DMS153 (cell line): ENCODE measurements around the gene MOB3B.
"Not testable (repeated sequence)": the region's sequence is repeated elsewhere in the genome, so short reads cannot be mapped to it uniquely, and the experiment has no call there.

ENCODE experiments used
- DNase-seq: peaks from one replicate; lab custom pipeline; 2025; lab: John Stamatoyannopoulos, UW

Gene MOB3B

GRCh38 chr9:27474305-27474704 lies 55.3 kb downstream of the MOB3B start:
- no peak for DNase-seq

- no peak for DNase-seq
Measured at GRCh38 chr9:27473111-27473529, 56.5 kb downstream of the MOB3B start.

GRCh38 chr9:27472195-27472594 lies 57.4 kb downstream of the MOB3B start:
- DNase-seq: no peak

- no peak for DNase-seq
Measured at GRCh38 chr9:27471789-27472188, 57.8 kb downstream of the MOB3B start.

- no peak for DNase-seq
Measured at GRCh38 chr9:27471366-27471765, 58.2 kb downstream of the MOB3B start.

GRCh38 chr9:27470291-27470856 lies 59.2 kb downstream of the MOB3B start:
- DNase-seq: no peak

- DNase-seq: no peak
Measured at GRCh38 chr9:27469550-27469949, 60.1 kb downstream of the MOB3B start.

- no peak for DNase-seq
Measured at GRCh38 chr9:27468462-27469110, 61.0 kb downstream of the MOB3B start.

- DNase-seq: no peak
Measured at GRCh38 chr9:27468000-27468399, 61.6 kb downstream of the MOB3B start.

- no peak for DNase-seq
Measured at GRCh38 chr9:27467486-27467885, 62.1 kb downstream of the MOB3B start.

- not testable (repeated sequence) for DNase-seq
Measured at GRCh38 chr9:27466516-27466915, 63.1 kb downstream of the MOB3B start.

- DNase-seq: not testable (repeated sequence)
Measured at GRCh38 chr9:27464950-27465349, 64.7 kb downstream of the MOB3B start.

GRCh38 chr9:27462846-27463245 lies 66.8 kb downstream of the MOB3B start:
- no peak for DNase-seq

- DNase-seq: no peak
Measured at GRCh38 chr9:27462434-27462833, 67.2 kb downstream of the MOB3B start.

- no peak for DNase-seq
Measured at GRCh38 chr9:27460226-27461023, 69.2 kb downstream of the MOB3B start.

- no peak for DNase-seq
Measured at GRCh38 chr9:27457445-27457844, 72.2 kb downstream of the MOB3B start.

GRCh38 chr9:27453860-27454553 lies 75.6 kb downstream of the MOB3B start:
- no peak for DNase-seq

GRCh38 chr9:27451207-27451797 lies 78.3 kb downstream of the MOB3B start:
- no peak for DNase-seq

- no peak for DNase-seq
Measured at GRCh38 chr9:27450752-27451151, 78.9 kb downstream of the MOB3B start.

GRCh38 chr9:27448356-27448755 lies 81.3 kb downstream of the MOB3B start:
- not testable (repeated sequence) for DNase-seq

GRCh38 chr9:27447031-27447683 lies 82.5 kb downstream of the MOB3B start:
- DNase-seq: no peak

GRCh38 chr9:27445688-27446087 lies 83.9 kb downstream of the MOB3B start:
- DNase-seq: no peak
